H9 (cell line): ENCODE measurements around the gene IQCN. TPM values are rescaled to one million over a fixed set of nuclear protein-coding genes. Genes with fewer than 3 reads are reported as not detected.

ENCODE experiments used
- DNase-seq: peaks from one replicate; pipeline ENCODE4 v3.0.0-alpha.2; 2017
- H2AFZ ChIP-seq: one replicate; pipeline ENCODE4 v1.6.1; 2013; ENCODE audit warnings: mild to moderate bottlenecking, low read length, control low read depth, moderate library complexity
- H2AK5ac ChIP-seq: 2 replicates; pipeline ENCODE4 v1.6.1; 2013; ENCODE audit warnings: low read length, control low read depth, mixed read lengths; ENCODE audit not compliant: insufficient read length
- H2BK120ac ChIP-seq: one replicate; pipeline ENCODE4 v1.6.1; 2013; ENCODE audit warnings: low read depth, mild to moderate bottlenecking, low read length, control low read depth, inconsistent platforms; ENCODE audit not compliant: poor library complexity, severe bottlenecking
- H2BK12ac ChIP-seq: 2 replicates; pipeline ENCODE4 v1.6.1; 2013; ENCODE audit warnings: low read length, control low read depth, mixed read lengths, low read depth; ENCODE audit not compliant: insufficient read length
- H2BK15ac ChIP-seq: 2 replicates; pipeline ENCODE4 v1.6.1; 2013; ENCODE audit warnings: low read depth, low read length, control low read depth
- H2BK20ac ChIP-seq: one replicate; pipeline ENCODE4 v1.6.1; 2013; ENCODE audit warnings: low read depth, mild to moderate bottlenecking, low read length, control low read depth, inconsistent platforms; ENCODE audit not compliant: poor library complexity, severe bottlenecking
- H2BK5ac ChIP-seq: 2 replicates; pipeline ENCODE4 v1.6.1; 2013; ENCODE audit warnings: low read length, control low read depth, mixed read lengths; ENCODE audit not compliant: insufficient read length
- H3K14ac ChIP-seq: 2 replicates; pipeline ENCODE4 v1.6.1; 2013; ENCODE audit warnings: low read length, control low read depth; ENCODE audit not compliant: insufficient read depth
- H3K18ac ChIP-seq: 2 replicates; pipeline ENCODE4 v1.6.1; 2013; ENCODE audit warnings: low read depth, mild to moderate bottlenecking, mixed read lengths, low read length, control low read depth; ENCODE audit not compliant: insufficient read length
- H3K23ac ChIP-seq: 2 replicates; pipeline ENCODE4 v1.6.1; 2013; ENCODE audit warnings: low read length, control low read depth, mixed read lengths, low read depth; ENCODE audit not compliant: insufficient read length
- H3K23me2 ChIP-seq: 2 replicates; pipeline ENCODE4 v1.6.1; 2013; ENCODE audit warnings: low read depth, mild to moderate bottlenecking, mixed read lengths, low read length, control low read depth; ENCODE audit not compliant: insufficient read length, poor library complexity, severe bottlenecking
- H3K27ac ChIP-seq: 2 replicates; pipeline ENCODE4 v1.5.1; 2013; ENCODE audit warnings: low read length, control low read depth, mixed read lengths, low read depth; ENCODE audit not compliant: insufficient read length
- H3K27me3 ChIP-seq: 2 replicates; pipeline ENCODE4 v1.6.1; 2013; ENCODE audit warnings: low read length, control low read depth, inconsistent platforms; ENCODE audit not compliant: insufficient read depth
- H3K4ac ChIP-seq: 2 replicates; pipeline ENCODE4 v1.6.1; 2013; ENCODE audit warnings: low read depth, mild to moderate bottlenecking, control low read depth, inconsistent platforms, low read length, moderate library complexity
- H3K4me1 ChIP-seq: 2 replicates; pipeline ENCODE4 v1.6.1; 2013; ENCODE audit warnings: low read length, control low read depth, inconsistent platforms; ENCODE audit not compliant: insufficient read depth
- H3K4me2 ChIP-seq: 2 replicates; pipeline ENCODE4 v1.6.1; 2013; ENCODE audit warnings: low read length, control low read depth, mixed read lengths; ENCODE audit not compliant: insufficient read length, insufficient read depth
- H3K56ac ChIP-seq: 2 replicates; pipeline ENCODE4 v1.6.1; 2013; ENCODE audit warnings: low read depth, mild to moderate bottlenecking, mixed read lengths, low read length, control low read depth; ENCODE audit not compliant: insufficient read length
- H3K79me1 ChIP-seq: 2 replicates; pipeline ENCODE4 v1.6.1; 2013; ENCODE audit warnings: low read depth, mild to moderate bottlenecking, moderate library complexity, low read length, control low read depth, inconsistent platforms; ENCODE audit not compliant: insufficient read depth, poor library complexity, severe bottlenecking
- H3K79me2 ChIP-seq: 2 replicates; pipeline ENCODE4 v1.6.1; 2013; ENCODE audit warnings: low read length, control low read depth, inconsistent platforms; ENCODE audit not compliant: insufficient read depth
- H3K9ac ChIP-seq: 2 replicates; pipeline ENCODE4 v1.6.1; 2013; ENCODE audit warnings: low read length, control low read depth, mixed read lengths; ENCODE audit not compliant: insufficient read length; ENCODE audit errors: extremely low read depth
- H3K9me3 ChIP-seq: one replicate; pipeline ENCODE4 v1.6.1; 2013; ENCODE audit warnings: low read depth, low read length, inconsistent platforms; ENCODE audit not compliant: control insufficient read depth
- H3T11ph ChIP-seq: one replicate; pipeline ENCODE4 v1.6.1; 2013; ENCODE audit warnings: mild to moderate bottlenecking, low read length, control low read depth, inconsistent platforms
- H4K20me1 ChIP-seq: one replicate; pipeline ENCODE4 v1.6.1; 2013; ENCODE audit not compliant: control insufficient read depth, insufficient read length, insufficient read depth
- H4K5ac ChIP-seq: 2 replicates; pipeline ENCODE4 v1.6.1; 2013; ENCODE audit warnings: low read depth, mild to moderate bottlenecking, mixed read lengths, low read length, control low read depth; ENCODE audit not compliant: insufficient read length
- H4K8ac ChIP-seq: replicated peaks from 2 replicates; pipeline ENCODE4 v1.6.1; 2013; ENCODE audit warnings: low read length, control low read depth, mixed read lengths, low read depth; ENCODE audit not compliant: insufficient read length
- H4K91ac ChIP-seq: 2 replicates; pipeline ENCODE4 v1.6.1; 2013; ENCODE audit warnings: low read depth, mild to moderate bottlenecking, moderate library complexity, mixed read lengths, low read length, control low read depth; ENCODE audit not compliant: insufficient read length
- H3K27ac Mint-ChIP-seq, 3 experiments: 2 replicates in 2 of 3; 3 replicates in 1 of 3; pipeline ENCODE4 v1.8.0; 2020 to 2021; ENCODE audit warnings: mixed read lengths in 3 of 3, mild to moderate bottlenecking in 1 of 3, moderate library complexity in 1 of 3
- H3K27me3 Mint-ChIP-seq: 2 replicates; pipeline ENCODE4 v1.8.0; 2021; ENCODE audit warnings: low read depth, mild to moderate bottlenecking, moderate library complexity, mixed read lengths
- H3K36me3 Mint-ChIP-seq, 3 experiments: 2 replicates in 2 of 3; 3 replicates in 1 of 3; pipeline ENCODE4 v1.8.0; 2020 to 2021; ENCODE audit warnings: low read depth in 3 of 3, mixed read lengths in 3 of 3; ENCODE audit not compliant: insufficient read depth in 1 of 3
- H3K4me1 Mint-ChIP-seq, 2 experiments: 2 replicates each; pipeline ENCODE4 v1.8.0; 2020; ENCODE audit warnings: mixed read lengths in 2 of 2
- H3K4me3 Mint-ChIP-seq, 2 experiments: 2 replicates in 1 of 2; 3 replicates in 1 of 2; pipeline ENCODE4 v1.8.0; 2020 to 2021; ENCODE audit warnings: mild to moderate bottlenecking in 2 of 2, mixed read lengths in 2 of 2, moderate library complexity in 1 of 2
- H3K9me3 Mint-ChIP-seq, 2 experiments: 2 replicates in 1 of 2; 3 replicates in 1 of 2; pipeline ENCODE4 v1.8.0; 2020; ENCODE audit warnings: mild to moderate bottlenecking in 2 of 2, mixed read lengths in 2 of 2, moderate library complexity in 1 of 2
- CTCF ChIP-seq: fragments of 200-600 bp; sonication (generic); conservative IDR thresholded peaks from 3 replicates; pipeline ENCODE4 v1.8.0; 2021; ENCODE audit warnings: antibody characterized with exemption, mild to moderate bottlenecking
- WGBS: extraction: QIAGEN DNeasy Blood & Tissue Kit; methylation state at CpG from one replicate; pipeline ENCODE4 v1.1.7; 2013; ENCODE audit warnings: missing lambda C conversion rate, low lambda C conversion rate, mixed read lengths; ENCODE audit not compliant: insufficient read length; ENCODE audit errors: extremely low coverage; 5-methylcytosine and 5-hydroxymethylcytosine counted together
- total RNA-seq: library from RNA; stranded (reverse); gene quantifications from 2 replicates; pipeline ENCODE4 v1.2.1, GENCODE V29; 2021

IQCN gene
- total RNA-seq, 1 experiment from 2014 or later = 0.39 TPM

- H3K56ac ChIP-seq = no peak overlapping the region
- Mint-ChIP-seq H3K4me1 (peaks cover 22 to 32% of the 10 kb centered on the region in 2 experiments), H3K27ac (peak overlapping the region; percentile 73 to 94 (median 91)), H3K4me3 (peak overlapping the region; percentile 88), H3K36me3 (peaks cover 18 to 27% (median 19%) of the 10 kb centered on the region in 3 experiments), H3K27me3 (no peaks in the 10 kb centered on the region), H3K9me3 (no peaks in the 10 kb centered on the region)
- H3K23ac ChIP-seq = no peak overlapping the region
- no peak overlapping the region for H2BK12ac ChIP-seq
- H3K27ac ChIP-seq = no peak overlapping the region
- H2BK5ac ChIP-seq = no peak overlapping the region
- H3K14ac ChIP-seq = no peak overlapping the region
- peaks cover 25% of the 10 kb centered on the region; the same call in 1 of the 2 replicates for H3K79me2 ChIP-seq
- no peak overlapping the region for H4K8ac ChIP-seq
- no peak overlapping the region for H3K4ac ChIP-seq
- TF ChIP-seq CTCF = no peak
- no peaks in the 10 kb centered on the region for H3K27me3 ChIP-seq
- H2BK15ac ChIP-seq = 0 out of 2 replicates have a peak overlapping the region, but pooled peaks have one; percentile 85
- peaks cover 8% of the 10 kb centered on the region; the same call in 1 of the 2 replicates for H3K4me1 ChIP-seq
- H3K18ac ChIP-seq = no peak overlapping the region
- no peaks in the 10 kb centered on the region for H4K20me1 ChIP-seq
- no peak overlapping the region for H3T11ph ChIP-seq
- no peaks in the 10 kb centered on the region for H3K79me1 ChIP-seq
- H3K9me3 ChIP-seq = no peaks in the 10 kb centered on the region
- H2BK120ac ChIP-seq = no peak overlapping the region
- H3K9ac ChIP-seq = peak overlapping the region; percentile 93
- peak overlapping the region; percentile 68 for H2AK5ac ChIP-seq
- DNase-seq = no peak
- H4K91ac ChIP-seq = no peak overlapping the region
- no CpG with 5 or more reads among the region's 9 CpGs for WGBS
- H4K5ac ChIP-seq = no peak overlapping the region
- H3K23me2 ChIP-seq = peaks cover 16% of the 10 kb centered on the region
- H3K4me2 ChIP-seq = peak overlapping the region; percentile 99
- H2BK20ac ChIP-seq = no peak overlapping the region
- H2AFZ ChIP-seq = no peak overlapping the region
These were observed 47.5 kb upstream of the IQCN start for GRCh38 chr19:18321734-18322102.
